ENCODE measurements around the gene TLX1. TPM values are rescaled to one million over a fixed set of nuclear protein-coding genes. Genes with fewer than 3 reads are reported as not detected.

TLX1 gene
- total RNA-seq, 1 donor from 2014 or later, result not detected

GRCh38 chr10:101143345-101143630 lies 12.2 kb downstream of the TLX1 start:
- DNase-seq (no peak), ATAC-seq (ENCODE audit: low read depth) (no peak)
- POLR2A ChIA-PET, result no interaction called here
- intact Hi-C loops (cut with micrococcal nuclease), result loop anchor here (2.0 kb wide), 1 partner anchor 22 kb away; no protein-coding TSS in a partner anchor
- H3K36me3 Mint-ChIP-seq (ENCODE audit: low read depth), result no peaks in the 10 kb centered on the region
- H3K4me3 Mint-ChIP-seq, result no peak overlapping the region
- CTCF ChIA-PET, result interaction anchor here (1.0 to 5.8 kb wide), 5 partner anchors 30 to 92 kb away, joined by 3 to 275 read pairs (median 29); partner anchors contain the start of gene KAZALD1
- H3K27ac Mint-ChIP-seq, result no peak overlapping the region
- no peaks in the 10 kb centered on the region for H3K9me3 Mint-ChIP-seq
- peaks cover 20% of the 10 kb centered on the region for H3K4me1 Mint-ChIP-seq
- peaks cover 77% of the 10 kb centered on the region for H3K27me3 Mint-ChIP-seq
- TF ChIP-seq CTCF (IDR thresholded peaks at IDR 0.05), result no peak

- ATAC-seq (ENCODE audit: low read depth) (no peak), DNase-seq (no peak)
- Mint-ChIP-seq H3K4me1 (peaks cover 15% of the 10 kb centered on the region), H3K27ac (no peak overlapping the region), H3K27me3 (peaks cover 75% of the 10 kb centered on the region), H3K4me3 (no peak overlapping the region), H3K36me3 (ENCODE audit: low read depth) (no peaks in the 10 kb centered on the region), H3K9me3 (no peaks in the 10 kb centered on the region)
- TF ChIP-seq CTCF (IDR thresholded peaks at IDR 0.05), result no peak
- ChIA-PET CTCF (interaction anchor here (1.0 to 5.8 kb wide), 2 partner anchors 47 to 72 kb away, joined by 3 to 275 read pairs; no protein-coding TSS in a partner anchor), POLR2A (no interaction called here)
- intact Hi-C loops (cut with micrococcal nuclease), result no loop called here
These were observed 13.0 kb downstream of the TLX1 start for GRCh38 chr10:101144053-101144452.

GRCh38 chr10:101145145-101145544 lies 14.0 kb downstream of the TLX1 start:
- no peak overlapping the region for H3K4me3 Mint-ChIP-seq
- TF ChIP-seq CTCF (IDR thresholded peaks at IDR 0.05), result no peak
- intact Hi-C loops (cut with micrococcal nuclease), result no loop called here
- peaks cover 3% of the 10 kb centered on the region for H3K9me3 Mint-ChIP-seq
- no peaks in the 10 kb centered on the region for H3K36me3 Mint-ChIP-seq (ENCODE audit: low read depth)
- DNase-seq, result no peak
- ChIA-PET POLR2A (no interaction called here), CTCF (no interaction called here)
- ATAC-seq (ENCODE audit: low read depth), result no peak
- H3K27ac Mint-ChIP-seq, result no peak overlapping the region
- peaks cover 8% of the 10 kb centered on the region for H3K4me1 Mint-ChIP-seq
- H3K27me3 Mint-ChIP-seq, result peaks cover 72% of the 10 kb centered on the region

- Mint-ChIP-seq H3K27ac (no peak overlapping the region), H3K27me3 (peaks cover 65% of the 10 kb centered on the region), H3K9me3 (peaks cover 3% of the 10 kb centered on the region), H3K36me3 (ENCODE audit: low read depth) (no peaks in the 10 kb centered on the region), H3K4me1 (peaks cover 2% of the 10 kb centered on the region), H3K4me3 (no peak overlapping the region)
- CTCF ChIA-PET, result no interaction called here
- intact Hi-C loops (cut with micrococcal nuclease), result no loop called here
- no peak for ATAC-seq (ENCODE audit: low read depth)
- POLR2A ChIA-PET, result no interaction called here
- DNase-seq, result no peak
- no peak for TF ChIP-seq CTCF (IDR thresholded peaks at IDR 0.05)
These were observed 14.8 kb downstream of the TLX1 start for GRCh38 chr10:101145750-101146391.

- H3K27me3 Mint-ChIP-seq, result peaks cover 61% of the 10 kb centered on the region
These were observed 15.5 kb downstream of the TLX1 start for GRCh38 chr10:101146392-101147251.

More at GRCh38 chr10:101146392-101147251, 15.5 kb downstream of the TLX1 start:
- peaks cover 3% of the 10 kb centered on the region for H3K9me3 Mint-ChIP-seq
- ATAC-seq (ENCODE audit: low read depth) (no peak), DNase-seq (no peak)
- no peak overlapping the region for H3K27ac Mint-ChIP-seq
- H3K4me3 Mint-ChIP-seq, result no peak overlapping the region
- POLR2A ChIA-PET, result no interaction called here
- no peak for TF ChIP-seq CTCF (IDR thresholded peaks at IDR 0.05)
- no peaks in the 10 kb centered on the region for H3K36me3 Mint-ChIP-seq (ENCODE audit: low read depth)
- H3K4me1 Mint-ChIP-seq, result peaks cover 2% of the 10 kb centered on the region
- intact Hi-C loops (cut with micrococcal nuclease), result no loop called here
- CTCF ChIA-PET, result no interaction called here
